HepG2 (cell line): ENCODE measurements around the gene CSMD2.

Source experiments
- ATF7 ChIP-seq, 2 experiments: fragments of 450-650 bp in 1 of 2; sonication (generic) in 1 of 2; formaldehyde crosslinking in 1 of 2; IDR thresholded peaks; 2 replicates each; pipeline versions ENCODE4 v1.4.0 to v1.6.1; 2016 to 2020; ENCODE audit warnings: antibody characterized with exemption in 1 of 2, mild to moderate bottlenecking in 1 of 2, missing genetic modification reagents in 1 of 2
- DR1 ChIP-seq: sonication (generic); formaldehyde crosslinking; IDR thresholded peaks from 2 replicates; pipeline ENCODE4 v1.8.0; 2021; ENCODE audit warnings: mild to moderate bottlenecking, missing genetic modification reagents, inconsistent platforms
- KLF6 ChIP-seq: IDR thresholded peaks from 2 replicates; pipeline ENCODE4 v1.8.0; 2016; ENCODE audit warnings: missing biosample characterization, missing genetic modification reagents
- TEAD3 ChIP-seq: optimal IDR thresholded peaks from 2 replicates; pipeline ENCODE3; 2016; ENCODE audit warnings: borderline replicate concordance
- ZFP37 ChIP-seq: sonication (generic); formaldehyde crosslinking; IDR thresholded peaks from 2 replicates; pipeline ENCODE4 v1.4.0; 2020; ENCODE audit warnings: missing genetic modification reagents, borderline replicate concordance

GRCh38 chr1:33841494-33841893 is 323.5 kb downstream of the CSMD2 start:
- TF ChIP-seq DR1 (CRISPR knock-in tag): no peak
- no peak for TF ChIP-seq TEAD3 (CRISPR knock-in tag)
- TF ChIP-seq KLF6 (CRISPR knock-in tag): no peak
- no peak for TF ChIP-seq ZFP37 (CRISPR knock-in tag)
- TF ChIP-seq ATF7 (IDR thresholded peaks at IDR 0.05): no peak
- no peak for TF ChIP-seq ATF7 (CRISPR knock-in tag; IDR thresholded peaks at IDR 0.05)
